H9 (cell line): ENCODE measurements around the gene UGT1A6. TPM values are rescaled to one million over a fixed set of nuclear protein-coding genes. Genes with fewer than 3 reads are reported as not detected.

ENCODE experiments used
- DNase-seq: peaks from one replicate; pipeline ENCODE4 v3.0.0-alpha.2; 2017
- H2AFZ ChIP-seq: one replicate; pipeline ENCODE4 v1.6.1; 2013; ENCODE audit warnings: mild to moderate bottlenecking, low read length, control low read depth, moderate library complexity
- H2AK5ac ChIP-seq: 2 replicates; pipeline ENCODE4 v1.6.1; 2013; ENCODE audit warnings: low read length, control low read depth, mixed read lengths; ENCODE audit not compliant: insufficient read length
- H2BK120ac ChIP-seq: one replicate; pipeline ENCODE4 v1.6.1; 2013; ENCODE audit warnings: low read depth, mild to moderate bottlenecking, low read length, control low read depth, inconsistent platforms; ENCODE audit not compliant: poor library complexity, severe bottlenecking
- H2BK12ac ChIP-seq: 2 replicates; pipeline ENCODE4 v1.6.1; 2013; ENCODE audit warnings: low read length, control low read depth, mixed read lengths, low read depth; ENCODE audit not compliant: insufficient read length
- H2BK15ac ChIP-seq: 2 replicates; pipeline ENCODE4 v1.6.1; 2013; ENCODE audit warnings: low read depth, low read length, control low read depth
- H2BK20ac ChIP-seq: one replicate; pipeline ENCODE4 v1.6.1; 2013; ENCODE audit warnings: low read depth, mild to moderate bottlenecking, low read length, control low read depth, inconsistent platforms; ENCODE audit not compliant: poor library complexity, severe bottlenecking
- H2BK5ac ChIP-seq: 2 replicates; pipeline ENCODE4 v1.6.1; 2013; ENCODE audit warnings: low read length, control low read depth, mixed read lengths; ENCODE audit not compliant: insufficient read length
- H3K14ac ChIP-seq: 2 replicates; pipeline ENCODE4 v1.6.1; 2013; ENCODE audit warnings: low read length, control low read depth; ENCODE audit not compliant: insufficient read depth
- H3K18ac ChIP-seq: 2 replicates; pipeline ENCODE4 v1.6.1; 2013; ENCODE audit warnings: low read depth, mild to moderate bottlenecking, mixed read lengths, low read length, control low read depth; ENCODE audit not compliant: insufficient read length
- H3K23ac ChIP-seq: 2 replicates; pipeline ENCODE4 v1.6.1; 2013; ENCODE audit warnings: low read length, control low read depth, mixed read lengths, low read depth; ENCODE audit not compliant: insufficient read length
- H3K23me2 ChIP-seq: 2 replicates; pipeline ENCODE4 v1.6.1; 2013; ENCODE audit warnings: low read depth, mild to moderate bottlenecking, mixed read lengths, low read length, control low read depth; ENCODE audit not compliant: insufficient read length, poor library complexity, severe bottlenecking
- H3K27ac ChIP-seq: 2 replicates; pipeline ENCODE4 v1.5.1; 2013; ENCODE audit warnings: low read length, control low read depth, mixed read lengths, low read depth; ENCODE audit not compliant: insufficient read length
- H3K27me3 ChIP-seq: 2 replicates; pipeline ENCODE4 v1.6.1; 2013; ENCODE audit warnings: low read length, control low read depth, inconsistent platforms; ENCODE audit not compliant: insufficient read depth
- H3K4ac ChIP-seq: 2 replicates; pipeline ENCODE4 v1.6.1; 2013; ENCODE audit warnings: low read depth, mild to moderate bottlenecking, control low read depth, inconsistent platforms, low read length, moderate library complexity
- H3K4me1 ChIP-seq: 2 replicates; pipeline ENCODE4 v1.6.1; 2013; ENCODE audit warnings: low read length, control low read depth, inconsistent platforms; ENCODE audit not compliant: insufficient read depth
- H3K4me2 ChIP-seq: 2 replicates; pipeline ENCODE4 v1.6.1; 2013; ENCODE audit warnings: low read length, control low read depth, mixed read lengths; ENCODE audit not compliant: insufficient read length, insufficient read depth
- H3K56ac ChIP-seq: 2 replicates; pipeline ENCODE4 v1.6.1; 2013; ENCODE audit warnings: low read depth, mild to moderate bottlenecking, mixed read lengths, low read length, control low read depth; ENCODE audit not compliant: insufficient read length
- H3K79me1 ChIP-seq: 2 replicates; pipeline ENCODE4 v1.6.1; 2013; ENCODE audit warnings: low read depth, mild to moderate bottlenecking, moderate library complexity, low read length, control low read depth, inconsistent platforms; ENCODE audit not compliant: insufficient read depth, poor library complexity, severe bottlenecking
- H3K79me2 ChIP-seq: 2 replicates; pipeline ENCODE4 v1.6.1; 2013; ENCODE audit warnings: low read length, control low read depth, inconsistent platforms; ENCODE audit not compliant: insufficient read depth
- H3K9ac ChIP-seq: 2 replicates; pipeline ENCODE4 v1.6.1; 2013; ENCODE audit warnings: low read length, control low read depth, mixed read lengths; ENCODE audit not compliant: insufficient read length; ENCODE audit errors: extremely low read depth
- H3K9me3 ChIP-seq: one replicate; pipeline ENCODE4 v1.6.1; 2013; ENCODE audit warnings: low read depth, low read length, inconsistent platforms; ENCODE audit not compliant: control insufficient read depth
- H3T11ph ChIP-seq: one replicate; pipeline ENCODE4 v1.6.1; 2013; ENCODE audit warnings: mild to moderate bottlenecking, low read length, control low read depth, inconsistent platforms
- H4K20me1 ChIP-seq: one replicate; pipeline ENCODE4 v1.6.1; 2013; ENCODE audit not compliant: control insufficient read depth, insufficient read length, insufficient read depth
- H4K5ac ChIP-seq: 2 replicates; pipeline ENCODE4 v1.6.1; 2013; ENCODE audit warnings: low read depth, mild to moderate bottlenecking, mixed read lengths, low read length, control low read depth; ENCODE audit not compliant: insufficient read length
- H4K8ac ChIP-seq: replicated peaks from 2 replicates; pipeline ENCODE4 v1.6.1; 2013; ENCODE audit warnings: low read length, control low read depth, mixed read lengths, low read depth; ENCODE audit not compliant: insufficient read length
- H4K91ac ChIP-seq: 2 replicates; pipeline ENCODE4 v1.6.1; 2013; ENCODE audit warnings: low read depth, mild to moderate bottlenecking, moderate library complexity, mixed read lengths, low read length, control low read depth; ENCODE audit not compliant: insufficient read length
- H3K27ac Mint-ChIP-seq, 3 experiments: 2 replicates in 2 of 3; 3 replicates in 1 of 3; pipeline ENCODE4 v1.8.0; 2020 to 2021; ENCODE audit warnings: mixed read lengths in 3 of 3, mild to moderate bottlenecking in 1 of 3, moderate library complexity in 1 of 3
- H3K27me3 Mint-ChIP-seq: 2 replicates; pipeline ENCODE4 v1.8.0; 2021; ENCODE audit warnings: low read depth, mild to moderate bottlenecking, moderate library complexity, mixed read lengths
- H3K36me3 Mint-ChIP-seq, 3 experiments: 2 replicates in 2 of 3; 3 replicates in 1 of 3; pipeline ENCODE4 v1.8.0; 2020 to 2021; ENCODE audit warnings: low read depth in 3 of 3, mixed read lengths in 3 of 3; ENCODE audit not compliant: insufficient read depth in 1 of 3
- H3K4me1 Mint-ChIP-seq, 2 experiments: 2 replicates each; pipeline ENCODE4 v1.8.0; 2020; ENCODE audit warnings: mixed read lengths in 2 of 2
- H3K4me3 Mint-ChIP-seq, 2 experiments: 2 replicates in 1 of 2; 3 replicates in 1 of 2; pipeline ENCODE4 v1.8.0; 2020 to 2021; ENCODE audit warnings: mild to moderate bottlenecking in 2 of 2, mixed read lengths in 2 of 2, moderate library complexity in 1 of 2
- H3K9me3 Mint-ChIP-seq, 2 experiments: 2 replicates in 1 of 2; 3 replicates in 1 of 2; pipeline ENCODE4 v1.8.0; 2020; ENCODE audit warnings: mild to moderate bottlenecking in 2 of 2, mixed read lengths in 2 of 2, moderate library complexity in 1 of 2
- WGBS: extraction: QIAGEN DNeasy Blood & Tissue Kit; methylation state at CpG from one replicate; pipeline ENCODE4 v1.1.7; 2013; ENCODE audit warnings: missing lambda C conversion rate, low lambda C conversion rate, mixed read lengths; ENCODE audit not compliant: insufficient read length; ENCODE audit errors: extremely low coverage; 5-methylcytosine and 5-hydroxymethylcytosine counted together
- total RNA-seq: library from RNA; stranded (reverse); gene quantifications from 2 replicates; pipeline ENCODE4 v1.2.1, GENCODE V29; 2021
- TF ChIP-seq, protein P1 (sequence below): fragments of 200-600 bp; sonication (generic); conservative IDR thresholded peaks from 3 replicates; pipeline ENCODE4 v1.8.0; 2021; ENCODE audit warnings: antibody characterized with exemption, mild to moderate bottlenecking

UGT1A6 gene
- total RNA-seq, 1 experiment from 2014 or later = not detected

GRCh38 chr2:233754872-233755611 is 62.4 kb downstream of the UGT1A6 start:
- no peak overlapping the region for H2BK20ac ChIP-seq
- no peak overlapping the region for H2AK5ac ChIP-seq
- H3K23me2 ChIP-seq = no peaks in the 10 kb centered on the region
- no peaks in the 10 kb centered on the region for H3K27me3 ChIP-seq
- H2BK15ac ChIP-seq = no peak overlapping the region
- no peak overlapping the region for H3K9ac ChIP-seq
- no peak overlapping the region for H4K8ac ChIP-seq
- H3K79me1 ChIP-seq = no peaks in the 10 kb centered on the region
- TF ChIP-seq, protein P1, sequence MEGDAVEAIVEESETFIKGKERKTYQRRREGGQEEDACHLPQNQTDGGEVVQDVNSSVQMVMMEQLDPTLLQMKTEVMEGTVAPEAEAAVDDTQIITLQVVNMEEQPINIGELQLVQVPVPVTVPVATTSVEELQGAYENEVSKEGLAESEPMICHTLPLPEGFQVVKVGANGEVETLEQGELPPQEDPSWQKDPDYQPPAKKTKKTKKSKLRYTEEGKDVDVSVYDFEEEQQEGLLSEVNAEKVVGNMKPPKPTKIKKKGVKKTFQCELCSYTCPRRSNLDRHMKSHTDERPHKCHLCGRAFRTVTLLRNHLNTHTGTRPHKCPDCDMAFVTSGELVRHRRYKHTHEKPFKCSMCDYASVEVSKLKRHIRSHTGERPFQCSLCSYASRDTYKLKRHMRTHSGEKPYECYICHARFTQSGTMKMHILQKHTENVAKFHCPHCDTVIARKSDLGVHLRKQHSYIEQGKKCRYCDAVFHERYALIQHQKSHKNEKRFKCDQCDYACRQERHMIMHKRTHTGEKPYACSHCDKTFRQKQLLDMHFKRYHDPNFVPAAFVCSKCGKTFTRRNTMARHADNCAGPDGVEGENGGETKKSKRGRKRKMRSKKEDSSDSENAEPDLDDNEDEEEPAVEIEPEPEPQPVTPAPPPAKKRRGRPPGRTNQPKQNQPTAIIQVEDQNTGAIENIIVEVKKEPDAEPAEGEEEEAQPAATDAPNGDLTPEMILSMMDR = no peak
- peaks cover 2 to 15% (median 5%) of the 10 kb centered on the region in 3 experiments; a peak in 6 of 7 replicates for H3K36me3 Mint-ChIP-seq
- H3K18ac ChIP-seq = no peak overlapping the region
- no peak overlapping the region for H3K27ac Mint-ChIP-seq
- H3K79me2 ChIP-seq = no peaks in the 10 kb centered on the region
- no peak overlapping the region for H4K91ac ChIP-seq
- peaks cover 5 to 8% of the 10 kb centered on the region in 2 experiments for H3K4me1 Mint-ChIP-seq
- H3K23ac ChIP-seq = no peak overlapping the region
- H3K27me3 Mint-ChIP-seq = peaks cover 13% of the 10 kb centered on the region
- WGBS = no CpG with 5 or more reads among the region's 44 CpGs
- H2BK12ac ChIP-seq = no peak overlapping the region
- H3K9me3 ChIP-seq = no peaks in the 10 kb centered on the region
- no peak for DNase-seq
- H2BK120ac ChIP-seq = no peak overlapping the region
- H3K4me1 ChIP-seq = no peaks in the 10 kb centered on the region
- H3K4me2 ChIP-seq = no peak overlapping the region
- H3K4ac ChIP-seq = no peak overlapping the region
- H3K14ac ChIP-seq = no peak overlapping the region
- no peak overlapping the region for H3T11ph ChIP-seq
- H2AFZ ChIP-seq = no peak overlapping the region
- no peak overlapping the region for H3K56ac ChIP-seq
- H3K9me3 Mint-ChIP-seq = peaks cover 24% of the 10 kb centered on the region in 2 experiments
- no peak overlapping the region for H3K27ac ChIP-seq
- no peak overlapping the region for H3K4me3 Mint-ChIP-seq
- no peak overlapping the region for H4K5ac ChIP-seq
- H2BK5ac ChIP-seq = no peak overlapping the region
- no peaks in the 10 kb centered on the region for H4K20me1 ChIP-seq
